Prostate gland (tissue), 2 donors: Measurements from ENCODE around the gene FAM107B.

Source experiments
- CTCF ChIP-seq, 4 experiments: fragments of 200-600 bp in 2 of 4; fragments of 450-650 bp in 2 of 4; sonication (generic) in 2 of 4; IDR thresholded peaks; 1 replicate in 3 of 4; 2 replicates in 1 of 4; pipeline ENCODE4 v1.5.1; 2016 to 2019; ENCODE audit warnings: antibody characterized with exemption in 4 of 4, mild to moderate bottlenecking in 2 of 4, moderate library complexity in 2 of 4
- POLR2A ChIP-seq: fragments of 450-650 bp; IDR thresholded peaks from one replicate; pipeline ENCODE4 v1.6.1; 2016; ENCODE audit warnings: antibody characterized with exemption, mild to moderate bottlenecking

DNA sequence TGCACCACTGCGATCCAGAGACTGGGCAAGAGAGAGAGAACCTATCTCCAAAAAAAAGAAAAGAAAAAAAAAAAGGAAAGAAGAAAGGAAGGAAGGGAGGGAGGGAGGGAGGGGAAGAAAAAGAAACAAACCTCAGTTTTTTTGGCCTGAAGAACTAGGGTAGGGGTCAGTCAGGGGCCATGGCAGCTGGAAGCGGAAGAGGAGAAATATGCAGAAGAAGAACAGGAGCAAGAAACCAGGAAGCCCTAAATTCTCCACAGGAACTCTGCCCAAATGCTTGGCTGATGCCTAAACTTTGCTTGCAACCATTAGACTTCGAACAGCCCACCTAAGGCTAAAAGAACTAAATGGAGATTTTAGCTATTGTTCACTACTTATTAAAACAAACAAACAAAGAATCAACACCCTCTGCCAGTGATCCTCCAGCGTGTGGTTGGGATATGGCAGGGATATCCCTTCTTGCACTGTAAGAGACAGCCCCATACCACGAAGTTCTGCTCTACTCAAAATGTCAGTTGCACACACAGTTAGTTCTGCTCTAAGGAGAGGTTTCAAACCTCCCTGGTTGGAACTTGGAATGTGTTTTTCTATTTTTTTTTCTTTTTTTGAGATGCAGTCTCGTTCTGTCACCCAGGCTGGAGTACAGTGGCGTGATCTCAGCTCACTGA is 139.5 kb downstream of the FAM107B start:
- TF ChIP-seq POLR2A (no peak), CTCF (IDR thresholded peaks at IDR 0.05) (no peak)
